Activated T-cell treated with anti-CD3 and anti-CD28 coated beads, Interleukin-2, amount 50 U/mL, for 1 hour (primary cell): ENCODE measurements around the gene SMPDL3A.

Experiments
- DNase-seq: peaks from one replicate; pipeline ENCODE4 v3.0.0-alpha.2; 2020

The SMPDL3A gene

GRCh38 chr6:122778985-122779661 is 9.9 kb upstream of the SMPDL3A start:
- no peak for DNase-seq

- no peak for DNase-seq
These were observed 9.4 kb upstream of the SMPDL3A start, which contains the start of gene FABP7 for GRCh38 chr6:122779667-122780066. TSS of gene FABP7 (plus strand) at chr6:122779716. CDS start at chr6:122779795, 79 bp downstream.

DNA sequence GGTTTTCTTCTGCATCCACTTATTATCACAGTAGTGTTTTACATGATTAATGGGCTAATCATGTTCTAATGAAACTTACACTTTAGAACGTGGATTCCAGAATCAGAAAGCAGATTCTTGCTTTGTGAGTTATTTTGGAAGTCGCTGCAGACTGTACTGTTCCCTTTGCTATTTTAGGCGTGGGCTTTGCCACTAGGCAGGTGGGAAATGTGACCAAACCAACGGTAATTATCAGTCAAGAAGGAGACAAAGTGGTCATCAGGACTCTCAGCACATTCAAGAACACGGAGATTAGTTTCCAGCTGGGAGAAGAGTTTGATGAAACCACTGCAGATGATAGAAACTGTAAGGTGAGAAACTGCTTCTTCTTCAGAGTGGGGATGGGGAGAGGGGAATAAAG is 8.9 kb upstream of the SMPDL3A start:
- no peak for DNase-seq

DNA sequence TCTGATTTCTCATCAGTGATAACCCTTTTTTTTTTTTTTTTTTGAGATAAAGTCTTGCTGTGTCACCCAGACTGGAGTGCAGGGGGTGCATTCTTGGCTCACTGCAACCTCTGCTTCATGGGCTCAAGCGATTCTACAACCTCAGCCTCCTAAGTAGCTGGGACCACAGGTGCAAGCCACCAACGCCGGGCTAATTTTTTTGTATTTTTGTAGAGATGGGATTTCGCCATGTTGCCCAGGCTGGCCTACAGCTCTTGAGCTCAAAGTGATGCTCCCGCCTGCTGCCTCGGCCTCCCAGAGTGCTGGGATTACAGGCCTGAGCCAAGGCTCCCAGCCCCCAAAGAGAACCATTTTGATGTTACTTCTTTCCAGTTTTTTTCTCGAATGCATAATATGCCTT is 7.3 kb upstream of the SMPDL3A start:
- no peak for DNase-seq

- DNase-seq = no peak
These were observed 5.7 kb upstream of the SMPDL3A start for GRCh38 chr6:122783401-122783800.

DNA sequence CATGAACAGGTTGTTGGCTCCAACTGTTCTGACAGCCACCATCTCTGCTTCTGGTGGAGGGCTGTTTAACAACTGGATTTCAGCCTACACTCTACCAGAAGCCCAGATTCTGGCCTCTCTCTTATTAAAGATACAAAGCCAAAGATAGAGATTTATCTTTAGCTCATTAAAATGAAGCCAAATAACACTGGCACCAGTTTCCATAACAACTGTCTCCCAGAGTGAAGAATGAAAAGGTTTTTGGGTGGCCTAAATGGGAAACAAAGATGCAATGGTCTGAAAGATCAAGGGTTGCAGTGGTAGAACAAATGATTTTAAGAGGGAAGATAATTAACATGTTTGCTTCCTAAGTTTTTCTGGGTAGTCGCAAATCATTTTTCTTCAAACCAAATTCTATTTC is 3.2 kb upstream of the SMPDL3A start:
- DNase-seq = no peak

GRCh38 chr6:122787721-122788120 is 1.3 kb upstream of the SMPDL3A start:
- DNase-seq = no peak

GRCh38 chr6:122788208-122788607 is 850 bp upstream of the SMPDL3A start:
- DNase-seq = no peak

DNA sequence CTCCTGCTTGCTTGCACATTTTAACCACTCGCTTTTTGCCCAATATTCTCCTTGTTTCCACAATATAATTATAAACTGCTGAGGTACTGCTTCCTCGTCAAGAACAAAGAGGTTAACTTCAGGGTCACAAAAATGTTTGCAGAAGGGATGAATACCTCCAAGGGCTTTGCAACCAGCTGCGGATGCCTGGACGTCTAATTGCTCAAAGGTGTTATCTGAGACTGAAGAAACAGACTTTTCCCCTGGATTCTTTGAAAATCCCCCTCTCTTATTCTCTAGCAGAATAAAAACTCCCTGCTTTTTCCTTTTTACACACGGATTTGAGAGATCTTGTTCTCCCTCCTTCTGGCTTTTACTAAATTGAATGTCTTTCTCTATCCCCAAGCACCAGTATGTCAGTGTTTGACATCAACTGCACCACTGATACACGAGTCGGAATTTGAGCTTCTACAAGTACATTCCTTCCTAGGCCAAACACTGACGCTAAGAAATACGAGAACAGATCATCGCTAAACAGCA is 336 bp upstream of the SMPDL3A start:
- no peak for DNase-seq

- DNase-seq = no peak
These were observed 967 bp downstream of the SMPDL3A start for GRCh38 chr6:122790028-122790422.

- no peak for DNase-seq
These were observed 1.6 kb downstream of the SMPDL3A start for GRCh38 chr6:122790423-122791309.

DNA sequence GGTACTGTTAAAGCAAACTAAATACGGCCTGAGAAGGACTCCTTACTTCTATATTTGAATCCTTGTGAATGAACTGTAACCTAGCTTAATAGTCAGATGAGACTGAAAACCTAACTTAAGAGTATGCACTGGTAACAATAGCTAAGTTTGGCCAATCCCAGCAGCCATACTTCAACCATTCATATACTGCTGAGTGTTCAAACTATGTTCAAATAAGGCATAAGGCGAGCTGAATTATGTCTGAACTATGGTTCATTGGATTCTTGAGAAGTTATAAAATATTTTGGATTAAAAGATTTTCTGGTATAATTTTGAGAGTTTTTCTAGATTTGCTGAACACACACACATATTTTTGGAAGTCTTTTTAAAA is 2.2 kb downstream of the SMPDL3A start:
- DNase-seq = no peak

GRCh38 chr6:122792766-122793165 is 3.7 kb downstream of the SMPDL3A start:
- DNase-seq = no peak

- DNase-seq = no peak
These were observed 8.5 kb downstream of the SMPDL3A start for GRCh38 chr6:122797537-122797936.

DNA sequence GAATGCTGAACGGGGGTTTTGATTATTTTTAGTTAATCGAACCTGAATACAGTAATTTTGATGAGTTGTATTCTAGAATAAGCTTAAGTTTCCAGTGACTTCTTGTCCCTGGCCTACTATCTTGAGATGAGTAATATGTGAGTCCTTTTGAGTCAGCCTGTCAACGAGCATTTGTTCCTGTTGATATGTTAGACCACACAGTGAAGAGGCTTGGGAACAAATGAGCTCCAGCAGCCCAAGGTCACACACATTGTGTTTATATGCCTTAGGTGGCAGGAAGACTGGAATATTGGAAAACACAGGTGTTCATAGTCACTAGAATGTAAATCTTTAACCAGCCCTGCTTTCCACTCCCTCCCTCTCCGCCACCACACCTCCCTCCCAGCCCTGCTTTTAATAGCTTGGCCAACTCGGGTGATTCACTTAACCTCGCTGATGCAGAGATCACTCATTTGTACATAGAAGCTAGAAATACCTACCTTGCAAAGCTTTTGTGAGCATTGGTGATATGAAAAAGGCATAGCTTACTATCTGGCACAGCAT is 9.1 kb downstream of the SMPDL3A start:
- no peak for DNase-seq

DNA sequence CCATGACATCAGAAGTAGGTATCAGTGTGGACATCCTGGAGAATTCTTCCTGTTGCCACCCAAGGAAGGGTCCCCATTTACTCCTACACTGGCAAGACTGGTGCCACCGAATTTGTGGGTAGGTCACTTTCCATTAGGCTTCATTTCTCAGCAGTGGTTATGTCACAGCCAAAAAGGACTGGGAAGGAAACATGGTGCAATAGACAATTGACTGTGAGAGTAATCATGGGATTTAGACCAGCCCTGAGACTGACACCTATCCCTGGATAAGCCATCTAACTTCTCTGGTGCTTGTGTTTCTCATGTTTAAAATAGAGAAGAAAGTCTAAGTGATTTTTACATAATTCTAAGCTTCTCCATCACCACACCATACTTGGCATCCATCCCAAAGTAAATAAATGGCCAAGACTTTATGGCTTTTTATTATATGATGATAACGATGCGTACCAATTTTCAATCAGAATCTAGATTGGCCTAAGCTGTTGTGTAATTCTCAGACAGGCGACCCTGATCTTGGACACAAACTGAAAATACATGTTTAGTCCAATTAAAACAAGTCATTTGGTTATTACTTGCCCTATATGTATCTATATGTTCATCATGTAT is 10.2 kb downstream of the SMPDL3A start:
- DNase-seq = no peak

DNA sequence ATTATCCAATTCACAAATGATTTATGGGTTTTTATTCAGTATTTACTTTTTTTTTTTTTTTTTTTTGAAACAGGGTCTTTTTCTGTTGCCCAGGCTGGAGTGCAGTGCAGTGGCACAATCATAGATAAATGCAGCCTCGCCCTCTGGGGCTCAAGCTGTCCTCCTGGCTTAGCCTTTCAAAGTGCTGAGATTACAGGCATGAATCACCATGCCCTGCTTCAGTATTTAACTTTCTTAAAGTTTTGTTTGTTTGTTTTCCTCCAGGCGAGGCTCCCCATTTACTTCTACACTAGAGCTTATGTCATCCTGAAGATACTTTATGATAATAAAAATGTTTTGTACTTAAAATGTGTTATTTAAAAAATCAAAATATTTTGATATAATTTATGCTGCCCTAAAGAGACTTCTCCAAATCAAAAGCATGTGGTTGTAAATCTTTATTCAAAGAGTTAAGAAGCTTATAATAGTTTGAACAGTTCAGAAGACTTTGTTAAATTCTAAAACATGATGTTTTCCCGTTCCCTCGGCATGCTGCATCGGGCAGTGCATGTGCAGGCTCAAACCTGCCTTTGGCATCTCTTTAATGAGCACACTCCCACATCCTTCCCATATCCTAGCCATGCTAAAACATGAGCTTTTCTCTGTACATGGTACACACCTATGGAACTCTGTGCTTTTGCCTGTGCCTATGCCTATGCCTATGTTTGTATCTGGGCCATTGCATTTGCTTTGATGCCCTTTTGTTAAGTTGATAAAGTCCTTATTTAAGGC is 11.0 kb downstream of the SMPDL3A start:
- no peak for DNase-seq

GRCh38 chr6:122800906-122801305 is 11.8 kb downstream of the SMPDL3A start:
- no peak for DNase-seq

DNA sequence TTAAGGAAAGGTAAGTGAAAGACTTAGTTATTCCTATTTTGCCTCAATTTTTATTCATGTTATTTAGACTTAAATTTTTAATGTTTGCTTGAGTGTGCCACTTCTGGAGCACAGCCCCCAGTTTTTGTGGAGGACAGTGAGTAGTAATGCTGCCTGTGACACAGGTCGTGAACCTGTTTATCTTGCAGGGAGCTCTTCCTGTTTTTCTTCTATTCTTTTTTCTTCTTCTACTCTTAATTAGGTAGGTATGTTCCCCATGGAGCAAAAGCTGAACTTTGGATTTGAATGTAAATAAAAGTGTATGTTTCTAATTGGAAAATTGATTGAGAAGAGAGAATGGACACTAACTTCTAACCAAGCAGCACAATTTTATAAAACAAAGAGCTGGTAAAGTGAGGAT is 12.3 kb downstream of the SMPDL3A start:
- no peak for DNase-seq

DNA sequence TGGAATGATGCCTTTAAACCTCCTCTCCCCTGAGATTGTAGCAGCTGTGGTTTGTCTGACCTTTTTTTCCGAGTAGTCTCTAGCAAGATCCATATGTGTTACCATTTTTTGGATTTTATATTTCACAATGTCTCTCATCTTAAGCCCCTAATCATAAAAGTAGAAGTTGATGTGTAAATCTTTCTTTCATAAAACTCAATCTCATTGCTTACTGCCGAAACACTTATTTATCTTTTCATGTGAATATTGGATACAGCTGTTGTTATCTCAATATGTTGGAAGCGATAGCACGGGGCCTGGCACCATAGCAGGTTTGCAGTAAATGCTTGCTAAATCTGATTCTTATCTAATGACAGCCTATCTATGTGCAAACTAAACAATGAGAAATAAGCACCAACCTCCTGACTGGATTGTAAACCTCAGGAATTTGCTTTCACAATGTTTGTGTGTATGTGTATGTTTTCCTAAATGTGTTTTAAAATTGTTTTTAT is 14.2 kb downstream of the SMPDL3A start:
- DNase-seq = no peak

DNA sequence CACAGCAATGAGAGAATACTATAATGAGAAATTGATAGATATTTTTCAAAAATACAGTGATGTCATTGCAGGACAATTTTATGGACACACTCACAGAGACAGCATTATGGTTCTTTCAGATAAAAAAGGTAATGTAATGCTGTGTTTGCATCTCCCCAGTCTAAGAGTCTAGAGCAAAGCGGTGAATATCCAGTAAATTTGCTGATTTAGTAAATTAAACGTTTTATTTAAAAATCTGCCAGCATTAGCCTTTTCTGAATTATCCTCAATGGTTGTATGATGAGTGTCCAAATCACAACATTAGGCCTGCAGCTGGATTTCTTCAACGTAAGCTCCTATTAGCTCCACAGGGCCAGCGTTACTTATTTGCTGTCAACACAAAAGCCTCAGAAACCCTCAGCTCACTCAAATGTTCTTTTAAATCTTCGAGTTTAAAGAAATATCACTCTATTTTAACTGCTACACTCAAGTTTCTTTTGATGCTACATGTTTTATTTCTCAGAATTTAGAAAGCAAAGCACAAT is 16.0 kb downstream of the SMPDL3A start:
- DNase-seq = no peak

DNA sequence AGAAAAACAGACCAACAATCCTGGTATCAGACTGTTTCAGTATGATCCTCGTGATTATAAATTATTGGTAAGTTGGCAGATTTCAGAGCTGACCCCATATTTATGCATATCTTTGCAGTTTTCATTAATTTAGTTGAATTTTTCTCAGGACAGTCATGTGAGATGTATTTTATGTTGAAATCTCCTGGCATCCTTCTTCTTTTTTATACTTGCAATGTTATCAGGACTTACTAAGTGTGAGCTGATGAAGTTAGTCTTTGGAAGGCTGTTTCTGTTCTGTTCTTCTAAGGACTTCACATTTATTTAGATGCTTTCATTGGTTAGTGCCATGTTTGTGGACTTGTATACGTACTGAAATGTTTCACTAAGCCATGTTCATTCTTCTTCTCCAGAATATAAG is 17.2 kb downstream of the SMPDL3A start:
- no peak for DNase-seq
